HCT116 (cell line): ENCODE data around the gene ZBTB37. TPM values are rescaled to one million over a fixed set of nuclear protein-coding genes. Genes with fewer than 3 reads are reported as not detected.

Experiments used
- ATAC-seq: fragments of 200-7000 bp; cut with Tn5 transposase; 2 replicates; pipeline ENCODE4 v1.9.1; 2020; ENCODE audit warnings: mild to moderate bottlenecking, moderate library complexity
- BruUV-seq: library from RNA; stranded (reverse); fragments of 400-500 nt; replicated peaks from 2 replicates; lab custom pipeline; 2021; lab: Mats Ljungman, UMichigan
- CTCF ChIA-PET: fragments of 300-600 bp; sonication (Branson Sonifier 250); formaldehyde crosslinking; loops from one replicate; lab custom pipeline; 2021; ENCODE audit warnings: antibody characterized with exemption; lab: Charles Lee
- POLR2A ChIA-PET: fragments of 300-600, 350-600 bp; sonication (Branson Sonifier 250); formaldehyde crosslinking; loops from one replicate; lab custom pipeline; 2021; ENCODE audit warnings: antibody characterized with exemption; lab: Charles Lee
- RAD21 ChIA-PET, 2 experiments: fragments of 300-600 bp; sonication (Branson Sonifier 250); formaldehyde crosslinking; loops; one replicate each; lab custom pipeline; 2023; ENCODE audit warnings: low total read pairs in 2 of 2; ENCODE audit not compliant: uncharacterized antibody in 2 of 2, unreplicated experiment in 2 of 2, low non-redundant PET in 1 of 2; lab: Charles Lee
- DNase-seq: peaks from one replicate; pipeline ENCODE4 v3.0.0-alpha.2; 2010; ENCODE audit warnings: low read depth, low spot score
- H2AFZ ChIP-seq: fragments of 200-600 bp; shearing (Covaris generic), sonication (generic); 2 replicates; pipeline ENCODE4 v1.6.1; 2017; ENCODE audit warnings: low read depth, mixed run types, mixed read lengths, antibody characterized with exemption, low read length; ENCODE audit not compliant: poor library complexity, severe bottlenecking
- H3K27ac ChIP-seq: 2 replicates; pipeline ENCODE4 v1.5.1; 2012; ENCODE audit warnings: low read depth, low read length
- H3K27me3 ChIP-seq: fragments of 200-600 bp; sonication (generic); 2 replicates; pipeline ENCODE4 v1.6.1; 2016; ENCODE audit warnings: mixed run types, low read length, mixed read lengths; ENCODE audit not compliant: insufficient read depth
- H3K36me3 ChIP-seq, 2 experiments: fragments of 200-500 bp in 1 of 2; fragments of 200-600 bp in 1 of 2; sonication (Bioruptor generic) in 1 of 2; sonication (generic) in 1 of 2; 2 replicates each; pipeline versions ENCODE4 v1.5.1 to v1.6.1; 2014 to 2016; ENCODE audit warnings: low read length in 2 of 2, inconsistent platforms in 1 of 2, mixed read lengths in 1 of 2, mixed run types in 1 of 2; ENCODE audit not compliant: insufficient read depth in 2 of 2, control insufficient read depth in 1 of 2
- H3K4me1 ChIP-seq, 2 experiments: fragments of 200-600 bp in 1 of 2; sonication (generic) in 1 of 2; 2 replicates each; pipeline versions ENCODE4 v1.5.1 to v1.6.1; 2012 to 2017; ENCODE audit warnings: low read length in 2 of 2, inconsistent platforms in 1 of 2, mild to moderate bottlenecking in 1 of 2, mixed read lengths in 1 of 2, mixed run types in 1 of 2, moderate library complexity in 1 of 2; ENCODE audit not compliant: insufficient read depth in 2 of 2, control insufficient read depth in 1 of 2
- H3K4me2 ChIP-seq: fragments of 200-600 bp; sonication (generic); 2 replicates; pipeline ENCODE4 v1.6.1; 2017; ENCODE audit warnings: mixed run types, low read length, mixed read lengths
- H3K4me3 ChIP-seq, 2 experiments: fragments of 200-600 bp in 1 of 2; sonication (generic) in 1 of 2; replicated peaks in 1 of 2; 2 replicates each; pipeline ENCODE4 v1.5.1; 2011 to 2016; ENCODE audit warnings: low read length in 2 of 2, control low read depth in 1 of 2, low read depth in 1 of 2, mild to moderate bottlenecking in 1 of 2, mixed read lengths in 1 of 2, mixed run types in 1 of 2
- H3K79me2 ChIP-seq: fragments of 200-600 bp; sonication (generic); 2 replicates; pipeline ENCODE4 v1.6.1; 2017; ENCODE audit warnings: mild to moderate bottlenecking, mixed run types, low read length, moderate library complexity, mixed read lengths; ENCODE audit not compliant: insufficient read depth
- H3K9ac ChIP-seq: fragments of 200-600 bp; sonication (generic); 2 replicates; pipeline ENCODE4 v1.6.1; 2016; ENCODE audit warnings: low read length, mixed read lengths
- H3K9me2 ChIP-seq: fragments of 200-600 bp; sonication (generic), shearing (Covaris generic); 2 replicates; pipeline ENCODE4 v1.6.1; 2017; ENCODE audit warnings: mixed run types, mild to moderate bottlenecking, moderate library complexity; ENCODE audit not compliant: insufficient read depth
- H3K9me3 ChIP-seq, 2 experiments: fragments of 200-500 bp in 1 of 2; fragments of 200-600 bp in 1 of 2; sonication (Bioruptor generic) in 1 of 2; sonication (generic) in 1 of 2; 2 replicates each; pipeline ENCODE4 v1.6.1; 2014 to 2017; ENCODE audit warnings: low read length in 2 of 2, mixed read lengths in 2 of 2, inconsistent platforms in 1 of 2, low read depth in 1 of 2, mild to moderate bottlenecking in 1 of 2, mixed run types in 1 of 2, moderate library complexity in 1 of 2; ENCODE audit not compliant: control insufficient read depth in 1 of 2, insufficient read depth in 1 of 2
- H4K20me1 ChIP-seq: fragments of 200-600 bp; sonication (generic), shearing (Covaris generic); 2 replicates; pipeline ENCODE4 v1.6.1; 2017; ENCODE audit warnings: mixed run types, mild to moderate bottlenecking, moderate library complexity; ENCODE audit not compliant: insufficient read depth
- CBX3 ChIP-seq: IDR thresholded peaks from 2 replicates; pipeline ENCODE4 v1.6.1; 2012; ENCODE audit warnings: low read depth
- CEBPB ChIP-seq: IDR thresholded peaks from 2 replicates; pipeline ENCODE4 v1.6.1; 2012; ENCODE audit warnings: low read depth
- CTCF ChIP-seq, 3 experiments: fragments of 200-600 bp in 1 of 3; sonication (generic) in 1 of 3; IDR thresholded peaks in 2 of 3; conservative IDR thresholded peaks in 1 of 3; 2 replicates each; pipeline ENCODE4 v1.5.1; 2012 to 2017; ENCODE audit warnings: low read depth in 2 of 3, low read length in 2 of 3, antibody characterized with exemption in 1 of 3, borderline replicate concordance in 1 of 3, control low read depth in 1 of 3, mild to moderate bottlenecking in 1 of 3, mixed read lengths in 1 of 3, mixed run types in 1 of 3, moderate library complexity in 1 of 3; ENCODE audit not compliant: insufficient read depth in 1 of 3
- ELF1 ChIP-seq: IDR thresholded peaks from 2 replicates; pipeline ENCODE4 v1.6.1; 2012; ENCODE audit warnings: low read depth, borderline replicate concordance
- EZH2 ChIP-seq: fragments of 200-600 bp; sonication (generic); IDR thresholded peaks from 2 replicates; pipeline ENCODE4 v1.6.1; 2017; ENCODE audit warnings: antibody characterized with exemption, mixed run types
- FOSL1 ChIP-seq: IDR thresholded peaks from 2 replicates; pipeline ENCODE4 v1.6.1; 2012; ENCODE audit warnings: low read depth
- MAX ChIP-seq: IDR thresholded peaks from 2 replicates; pipeline ENCODE4 v1.6.1; 2012
- POLR2A ChIP-seq: IDR thresholded peaks from 2 replicates; pipeline ENCODE4 v1.7.0; 2011; ENCODE audit warnings: borderline replicate concordance; ENCODE audit not compliant: insufficient read depth, insufficient read length; ENCODE audit errors: extremely low read depth
- POLR2AphosphoS5 ChIP-seq: IDR thresholded peaks from 2 replicates; pipeline ENCODE4 v1.6.1; 2011; ENCODE audit warnings: mild to moderate bottlenecking, low read depth, low read length, moderate library complexity
- SIN3A ChIP-seq: IDR thresholded peaks from 2 replicates; pipeline ENCODE4 v1.6.1; 2012; ENCODE audit warnings: low read depth
- SP1 ChIP-seq: IDR thresholded peaks from 2 replicates; pipeline ENCODE4 v1.6.1; 2012; ENCODE audit warnings: low read depth
- SRF ChIP-seq: IDR thresholded peaks from 2 replicates; pipeline ENCODE4 v1.6.1; 2012; ENCODE audit warnings: low read depth
- TCF7L2 ChIP-seq: IDR thresholded peaks from 2 replicates; pipeline ENCODE4 v1.7.0; 2011; ENCODE audit warnings: borderline replicate concordance, inconsistent platforms; ENCODE audit not compliant: insufficient read depth, insufficient read length; ENCODE audit errors: extremely low read depth
- ZFX ChIP-seq: fragments of 450-650 bp; IDR thresholded peaks from 2 replicates; pipeline ENCODE4 v1.6.1; 2017
- ZNF274 ChIP-seq: fragments of 200-500 bp; sonication (Bioruptor generic); IDR thresholded peaks from 2 replicates; pipeline ENCODE4 v1.6.1; 2014; ENCODE audit warnings: mild to moderate bottlenecking, low read depth, low read length, inconsistent platforms
- intact Hi-C: fragments of 100-400 bp; cut with micrococcal nuclease; formaldehyde crosslinking; loops from 2 replicates; pipeline ENCODE4 v1.10.0; 2022
- total RNA-seq: library from RNA; stranded (reverse); gene quantifications from one replicate; pipeline ENCODE4 v1.2.1, GENCODE V29; 2021; ENCODE audit not compliant: unreplicated experiment
- TF ChIP-seq, protein P1 (sequence below): IDR thresholded peaks from 2 replicates; pipeline ENCODE4 v1.6.1; 2012
- TF ChIP-seq, protein P2 (sequence below): IDR thresholded peaks from 2 replicates; pipeline ENCODE4 v1.6.1; 2012; ENCODE audit warnings: low read depth

The ZBTB37 gene
- total RNA-seq, 1 experiment from 2014 or later, result 9.5 TPM

GRCh38 chr1:173824315-173825081, 43.7 kb upstream of the ZBTB37 start, which contains the start of the genes CENPL and DARS2 (continued):
- TF ChIP-seq, protein P1, sequence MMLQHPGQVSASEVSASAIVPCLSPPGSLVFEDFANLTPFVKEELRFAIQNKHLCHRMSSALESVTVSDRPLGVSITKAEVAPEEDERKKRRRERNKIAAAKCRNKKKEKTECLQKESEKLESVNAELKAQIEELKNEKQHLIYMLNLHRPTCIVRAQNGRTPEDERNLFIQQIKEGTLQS, result no peak
- TF ChIP-seq EZH2 (no peak), POLR2A (peak; percentile 26), ZFX (no peak; the same call in 1 of the 2 replicates), ELF1 (peak; percentile 95)

DNA sequence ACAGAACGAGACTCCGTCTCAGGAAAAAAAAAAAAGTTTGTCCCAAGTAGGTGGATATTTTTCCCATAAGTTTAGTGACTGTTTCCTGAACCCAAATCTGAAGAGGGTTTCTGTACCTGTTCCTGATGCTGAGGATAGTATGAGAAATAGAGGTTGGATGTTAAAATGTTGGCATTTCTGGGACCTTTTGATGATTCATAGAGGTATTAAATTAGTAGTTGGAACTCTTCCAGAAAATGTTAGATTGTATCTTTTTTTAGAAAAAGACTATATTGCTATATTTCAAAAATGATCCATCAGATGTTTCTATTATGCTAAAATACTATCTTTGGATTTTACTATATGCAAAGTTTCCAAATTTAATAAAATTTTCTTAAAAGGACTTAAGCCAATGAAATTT, 40.6 kb upstream of the ZBTB37 start:
- intact Hi-C loops, result loop anchor here (10.0 kb wide), 1 partner anchor 113 kb away; the partner anchor contains the start of gene KLHL20
- no peaks in the 10 kb centered on the region for H3K9me2 ChIP-seq
- peaks cover 14% of the 10 kb centered on the region for H3K79me2 ChIP-seq
- no peak overlapping the region for H3K9ac ChIP-seq
- ATAC-seq (no peak), DNase-seq (no peak)
- H3K4me2 ChIP-seq, result no peak overlapping the region
- no peak overlapping the region for H3K4me3 ChIP-seq
- H3K4me1 ChIP-seq, result peaks cover 2 to 7% of the 10 kb centered on the region in 2 experiments; a peak in 2 of 4 replicates
- ChIA-PET CTCF (no interaction called here), POLR2A (no interaction called here), RAD21 (no interaction called here)
- H3K27ac ChIP-seq, result no peak overlapping the region
- BruUV-seq, result no TSS peak
- no peaks in the 10 kb centered on the region for H3K9me3 ChIP-seq
- H3K27me3 ChIP-seq, result no peaks in the 10 kb centered on the region
- H4K20me1 ChIP-seq, result no peaks in the 10 kb centered on the region
- H3K36me3 ChIP-seq, result peaks cover 0 to 2% of the 10 kb centered on the region in 2 experiments; a peak in 1 of 4 replicates
- no peak overlapping the region for H2AFZ ChIP-seq
- no peak for TF ChIP-seq SRF
- TF ChIP-seq POLR2AphosphoS5, result no peak
- no peak for TF ChIP-seq MAX
- no peak for TF ChIP-seq FOSL1
- TF ChIP-seq SP1, result no peak
- TF ChIP-seq CEBPB, result no peak
- no peak for TF ChIP-seq ZFX
- no peak for TF ChIP-seq SIN3A
- TF ChIP-seq CBX3, result no peak
- TF ChIP-seq ZNF274, result no peak
- no peak for TF ChIP-seq POLR2A
- TF ChIP-seq CTCF (IDR thresholded peaks at IDR 0.05 in 2 of 3, conservative IDR thresholded peaks at IDR 0.05 in 1 of 3; ENCODE audit: borderline replicate concordance in 1 of 3, insufficient read depth in 1 of 3, low read depth in 2 of 3, low read length in 2 of 3), result no peak
- no peak for TF ChIP-seq TCF7L2
- TF ChIP-seq, protein P2, sequence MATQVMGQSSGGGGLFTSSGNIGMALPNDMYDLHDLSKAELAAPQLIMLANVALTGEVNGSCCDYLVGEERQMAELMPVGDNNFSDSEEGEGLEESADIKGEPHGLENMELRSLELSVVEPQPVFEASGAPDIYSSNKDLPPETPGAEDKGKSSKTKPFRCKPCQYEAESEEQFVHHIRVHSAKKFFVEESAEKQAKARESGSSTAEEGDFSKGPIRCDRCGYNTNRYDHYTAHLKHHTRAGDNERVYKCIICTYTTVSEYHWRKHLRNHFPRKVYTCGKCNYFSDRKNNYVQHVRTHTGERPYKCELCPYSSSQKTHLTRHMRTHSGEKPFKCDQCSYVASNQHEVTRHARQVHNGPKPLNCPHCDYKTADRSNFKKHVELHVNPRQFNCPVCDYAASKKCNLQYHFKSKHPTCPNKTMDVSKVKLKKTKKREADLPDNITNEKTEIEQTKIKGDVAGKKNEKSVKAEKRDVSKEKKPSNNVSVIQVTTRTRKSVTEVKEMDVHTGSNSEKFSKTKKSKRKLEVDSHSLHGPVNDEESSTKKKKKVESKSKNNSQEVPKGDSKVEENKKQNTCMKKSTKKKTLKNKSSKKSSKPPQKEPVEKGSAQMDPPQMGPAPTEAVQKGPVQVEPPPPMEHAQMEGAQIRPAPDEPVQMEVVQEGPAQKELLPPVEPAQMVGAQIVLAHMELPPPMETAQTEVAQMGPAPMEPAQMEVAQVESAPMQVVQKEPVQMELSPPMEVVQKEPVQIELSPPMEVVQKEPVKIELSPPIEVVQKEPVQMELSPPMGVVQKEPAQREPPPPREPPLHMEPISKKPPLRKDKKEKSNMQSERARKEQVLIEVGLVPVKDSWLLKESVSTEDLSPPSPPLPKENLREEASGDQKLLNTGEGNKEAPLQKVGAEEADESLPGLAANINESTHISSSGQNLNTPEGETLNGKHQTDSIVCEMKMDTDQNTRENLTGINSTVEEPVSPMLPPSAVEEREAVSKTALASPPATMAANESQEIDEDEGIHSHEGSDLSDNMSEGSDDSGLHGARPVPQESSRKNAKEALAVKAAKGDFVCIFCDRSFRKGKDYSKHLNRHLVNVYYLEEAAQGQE, result no peak
